GM10248 (cell line): ENCODE data around the gene TARBP1.
"Not testable (repeated sequence)": the region's sequence is repeated elsewhere in the genome, so short reads cannot be mapped to it uniquely, and the experiment has no call there.

ENCODE experiments used
- CTCF ChIA-PET: fragments of 300-600 bp; sonication (Branson Sonifier 250); formaldehyde crosslinking; extraction: SDS; loops from one replicate; lab custom pipeline; 2021; ENCODE audit warnings: antibody characterized with exemption; lab: Yijun Ruan, JAX
- POLR2A ChIA-PET: fragments of 350-650 bp; sonication (Branson Sonifier 250); formaldehyde crosslinking; extraction: SDS; loops from one replicate; lab custom pipeline; 2020; ENCODE audit warnings: antibody characterized with exemption; lab: Yijun Ruan, JAX
- DNase-seq: peaks from one replicate; pipeline ENCODE4 v3.0.0; 2012; ENCODE audit errors: extremely low spot score
- TF ChIP-seq, protein P1 (sequence below): IDR thresholded peaks from 2 replicates; pipeline ENCODE4 v1.5.1; 2012; ENCODE audit warnings: mild to moderate bottlenecking, low read depth; ENCODE audit errors: extremely low read depth, missing control alignments, control extremely low read depth

The TARBP1 gene

GRCh38 chr1:234504969-234505768, 26.2 kb upstream of the TARBP1 start:
- no peak for DNase-seq
- POLR2A ChIA-PET, result no interaction called here
- CTCF ChIA-PET, result interaction anchor here (0.9 to 1.1 kb wide), 2 partner anchors 9 to 18 kb away, joined by 3 read pairs; no protein-coding TSS in a partner anchor
- TF ChIP-seq, protein P1, sequence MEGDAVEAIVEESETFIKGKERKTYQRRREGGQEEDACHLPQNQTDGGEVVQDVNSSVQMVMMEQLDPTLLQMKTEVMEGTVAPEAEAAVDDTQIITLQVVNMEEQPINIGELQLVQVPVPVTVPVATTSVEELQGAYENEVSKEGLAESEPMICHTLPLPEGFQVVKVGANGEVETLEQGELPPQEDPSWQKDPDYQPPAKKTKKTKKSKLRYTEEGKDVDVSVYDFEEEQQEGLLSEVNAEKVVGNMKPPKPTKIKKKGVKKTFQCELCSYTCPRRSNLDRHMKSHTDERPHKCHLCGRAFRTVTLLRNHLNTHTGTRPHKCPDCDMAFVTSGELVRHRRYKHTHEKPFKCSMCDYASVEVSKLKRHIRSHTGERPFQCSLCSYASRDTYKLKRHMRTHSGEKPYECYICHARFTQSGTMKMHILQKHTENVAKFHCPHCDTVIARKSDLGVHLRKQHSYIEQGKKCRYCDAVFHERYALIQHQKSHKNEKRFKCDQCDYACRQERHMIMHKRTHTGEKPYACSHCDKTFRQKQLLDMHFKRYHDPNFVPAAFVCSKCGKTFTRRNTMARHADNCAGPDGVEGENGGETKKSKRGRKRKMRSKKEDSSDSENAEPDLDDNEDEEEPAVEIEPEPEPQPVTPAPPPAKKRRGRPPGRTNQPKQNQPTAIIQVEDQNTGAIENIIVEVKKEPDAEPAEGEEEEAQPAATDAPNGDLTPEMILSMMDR, result no peak

DNA sequence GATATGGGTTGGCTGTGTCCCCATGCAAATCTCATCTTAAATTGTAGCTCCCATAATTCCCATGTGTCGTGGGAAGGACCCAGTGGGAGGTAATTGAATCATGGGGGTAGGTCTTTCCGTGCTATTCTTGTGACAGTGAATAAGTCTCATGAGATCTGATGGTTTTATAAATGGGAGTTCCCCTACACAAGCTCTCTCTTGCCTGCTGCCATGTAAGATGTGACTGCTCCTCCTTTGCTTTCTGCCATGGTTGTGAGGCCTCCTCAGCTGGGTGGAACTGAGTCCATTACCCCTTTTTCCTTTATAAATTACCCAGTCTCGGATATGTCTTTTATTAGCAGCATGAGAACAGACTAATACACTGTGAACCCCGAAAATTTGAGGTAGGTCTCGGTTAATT, 25.3 kb upstream of the TARBP1 start:
- DNase-seq, POLR2A ChIA-PET: not testable (repeated sequence)
- CTCF ChIA-PET, result interaction anchor here (0.9 to 2.3 kb wide), 2 partner anchors 10 to 11 kb away, joined by 3 to 7 read pairs; no protein-coding TSS in a partner anchor

DNA sequence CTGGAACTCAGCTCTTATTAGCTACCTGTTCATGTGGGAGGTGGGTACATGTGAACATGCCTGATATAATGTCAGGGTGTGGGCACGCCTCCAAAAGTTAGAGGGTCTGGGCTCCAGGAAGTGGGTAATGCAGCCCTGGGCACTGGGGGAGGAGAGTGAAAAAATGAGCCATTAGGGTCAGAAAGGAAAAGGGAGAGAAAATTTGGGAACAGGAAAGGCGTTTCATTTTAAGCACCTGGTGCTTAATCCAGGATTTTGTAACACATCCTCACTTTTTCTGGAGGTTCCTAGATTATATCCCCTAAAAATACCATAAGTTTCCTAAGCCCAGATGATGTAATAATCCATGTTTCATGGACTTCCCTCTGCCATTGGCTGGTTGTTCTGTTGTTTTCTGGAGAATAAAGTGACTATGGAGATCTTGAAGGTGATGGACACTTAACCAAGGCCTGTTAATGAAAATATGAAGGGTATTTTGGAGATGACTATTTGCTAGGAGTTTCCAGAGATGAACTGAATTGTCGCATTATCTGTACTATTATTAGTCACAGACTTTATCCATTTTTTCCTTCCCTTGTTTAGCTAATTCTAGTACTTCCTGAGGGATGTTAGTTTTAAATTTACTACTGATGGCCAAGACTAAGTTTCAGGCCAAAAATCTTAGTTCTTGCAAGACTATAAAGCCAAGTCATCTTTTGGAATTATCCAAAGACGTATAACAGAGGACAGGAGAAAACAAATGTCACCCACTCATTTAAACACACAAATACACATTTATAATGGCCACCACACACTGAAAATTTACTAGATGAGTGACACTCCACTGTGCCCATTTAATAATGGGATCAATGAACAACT, 24.4 kb upstream of the TARBP1 start:
- ChIA-PET POLR2A (no interaction called here), CTCF (interaction anchor here (2.3 kb wide), 1 partner anchor 12 kb away, joined by 7 read pairs; no protein-coding TSS in a partner anchor)
- TF ChIP-seq, protein P1, result no peak
- DNase-seq, result no peak

DNA sequence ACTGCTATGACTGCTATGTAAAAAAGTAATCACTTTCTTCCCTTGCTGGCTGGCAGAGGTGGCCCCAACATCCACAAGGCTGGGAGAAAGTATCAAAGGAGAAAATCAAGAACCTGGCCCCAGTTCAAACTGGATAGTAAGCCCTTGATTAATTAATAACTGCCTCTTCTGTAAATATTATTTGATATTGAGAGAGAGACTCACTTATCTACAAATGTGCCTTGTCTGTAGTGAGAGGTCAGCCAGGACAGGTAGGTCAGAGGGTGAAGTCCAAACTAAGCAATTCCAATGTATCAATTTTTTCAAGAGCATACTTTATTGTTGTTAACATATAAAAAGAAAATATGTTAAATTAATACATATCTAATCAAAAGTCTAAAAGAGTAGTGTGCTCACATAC, 23.8 kb upstream of the TARBP1 start:
- TF ChIP-seq, protein P1, result no peak
- CTCF ChIA-PET, result interaction anchor here (2.3 kb wide), 1 partner anchor 12 kb away, joined by 7 read pairs; no protein-coding TSS in a partner anchor
- POLR2A ChIA-PET, result interaction anchor here (0.7 kb wide), 1 partner anchor 1470 kb away, joined by 5 read pairs; no protein-coding TSS in a partner anchor
- no peak for DNase-seq

DNA sequence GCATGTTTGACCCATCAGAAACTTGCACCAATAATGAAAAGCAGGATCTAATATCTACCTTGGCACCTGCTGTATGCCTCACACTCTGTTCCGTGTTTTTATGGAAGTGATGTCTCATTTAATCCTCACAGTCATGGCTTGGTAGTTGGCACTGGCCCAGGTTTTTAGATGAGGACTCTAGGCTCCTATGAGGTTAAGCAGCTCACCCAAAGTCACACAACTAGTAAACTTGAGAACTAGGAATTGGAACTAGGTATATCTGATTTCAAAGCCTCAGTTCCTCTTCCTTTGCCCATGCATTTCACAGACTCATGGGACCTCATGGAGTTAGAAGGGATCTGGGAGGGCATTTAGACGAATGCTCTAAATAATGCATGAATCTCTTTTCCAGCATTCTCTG, 21.3 kb upstream of the TARBP1 start:
- no peak for DNase-seq
- ChIA-PET POLR2A (no interaction called here), CTCF (interaction anchor here (0.9 to 4.3 kb wide), 21 partner anchors 9 to 632 kb away, joined by 3 to 46 read pairs (median 6); no protein-coding TSS in a partner anchor)
- TF ChIP-seq, protein P1, result no peak

DNA sequence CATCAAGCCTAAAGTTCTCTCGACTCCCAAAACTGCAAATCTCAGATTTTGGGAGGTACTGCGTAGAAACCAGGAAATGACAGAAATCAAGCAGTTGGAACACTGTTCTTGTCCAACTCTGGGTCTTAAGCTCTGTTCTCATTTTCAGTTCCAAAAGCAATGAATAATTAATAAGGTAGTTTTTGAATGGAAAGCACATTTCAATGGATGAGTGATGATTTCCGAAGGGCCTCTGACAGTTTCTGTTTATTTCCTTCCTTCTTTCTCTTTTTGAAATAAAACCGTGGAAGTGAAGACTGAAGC, 20.9 kb upstream of the TARBP1 start:
- CTCF ChIA-PET, result interaction anchor here (0.6 to 4.3 kb wide), 40 partner anchors 9 to 917 kb away, joined by 3 to 46 read pairs (median 4); no protein-coding TSS in a partner anchor
- POLR2A ChIA-PET, result interaction anchor here (0.7 kb wide), 2 partner anchors 104 to 111 kb away, joined by 3 read pairs; no protein-coding TSS in a partner anchor
- DNase-seq, result no peak
- TF ChIP-seq, protein P1, result no peak
